ENCODE data around the gene CDA. TPM values are rescaled to one million over a fixed set of nuclear protein-coding genes. Genes with fewer than 3 reads are reported as not detected.

Gene CDA
- polyA plus RNA-seq, 1 donor from 2014 or later: 0.73 TPM

DNA sequence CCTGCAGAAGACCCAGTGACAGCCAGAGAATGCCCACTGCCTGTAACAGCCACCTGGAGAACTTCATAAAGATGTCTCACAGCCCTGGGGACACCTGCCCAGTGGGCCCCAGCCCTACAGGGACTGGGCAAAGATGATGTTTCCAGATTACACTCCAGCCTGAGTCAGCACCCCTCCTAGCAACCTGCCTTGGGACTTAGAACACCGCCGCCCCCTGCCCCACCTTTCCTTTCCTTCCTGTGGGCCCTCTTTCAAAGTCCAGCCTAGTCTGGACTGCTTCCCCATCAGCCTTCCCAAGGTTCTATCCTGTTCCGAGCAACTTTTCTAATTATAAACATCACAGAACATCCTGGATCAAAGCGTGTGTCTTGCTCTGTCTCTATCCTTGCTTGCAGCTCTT lies 29.7 kb downstream of the CDA start:
- Mint-ChIP-seq H3K27ac (no peak overlapping the region), H3K4me1 (peaks cover 0 to 4% (median 3%) of the 10 kb centered on the region in 3 donors), H3K36me3 (no peaks in the 10 kb centered on the region), H3K9me3 (no peaks in the 10 kb centered on the region), H3K4me3 (no peak overlapping the region), H3K27me3 (peaks cover 9% of the 10 kb centered on the region)

DNA sequence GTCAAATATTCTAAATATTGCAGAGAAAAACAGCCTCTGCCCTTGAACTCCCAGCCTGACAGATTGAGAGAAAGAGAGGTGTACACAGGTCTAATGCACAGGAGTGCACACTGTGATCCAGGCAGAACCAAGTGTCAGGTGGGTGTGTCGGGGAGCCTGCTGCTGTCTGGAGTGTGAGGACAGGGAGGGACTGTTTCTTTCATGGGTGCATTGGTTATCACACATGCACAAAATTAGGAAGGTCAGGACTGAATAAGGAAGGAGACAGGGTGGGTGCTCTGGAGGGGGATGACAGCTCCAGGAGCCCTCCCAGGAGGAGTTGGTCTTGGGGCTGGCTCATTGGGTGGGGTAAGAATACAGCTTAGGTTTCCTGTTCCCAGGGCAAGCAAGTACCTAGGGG lies 31.1 kb downstream of the CDA start:
- Mint-ChIP-seq H3K9me3 (no peaks in the 10 kb centered on the region), H3K36me3 (no peaks in the 10 kb centered on the region), H3K27ac (no peak overlapping the region), H3K4me3 (no peak overlapping the region), H3K27me3 (peaks cover 9% of the 10 kb centered on the region), H3K4me1 (peaks cover 0 to 4% (median 1%) of the 10 kb centered on the region in 3 donors)

DNA sequence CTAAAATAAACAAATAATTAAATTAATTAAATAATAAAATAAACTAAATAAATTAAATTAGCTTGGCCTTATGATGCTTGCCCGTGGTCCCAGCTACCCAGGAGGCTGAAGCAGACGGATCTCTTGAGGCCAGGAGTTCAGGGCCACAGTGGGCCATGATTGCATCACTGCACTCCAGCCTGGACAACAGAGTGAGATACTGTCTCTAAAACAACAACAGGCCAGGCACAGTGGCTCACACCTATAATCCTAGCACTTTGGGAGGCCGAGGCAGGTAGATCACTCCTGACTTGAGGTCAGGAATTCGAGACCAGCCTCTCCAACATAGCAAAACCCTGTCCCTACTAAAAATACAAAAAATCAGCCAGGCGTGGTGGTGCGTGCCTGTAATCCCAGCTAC lies 32.1 kb downstream of the CDA start:
- Mint-ChIP-seq H3K27me3 (peaks cover 7% of the 10 kb centered on the region), H3K27ac (no peak overlapping the region), H3K36me3 (no peaks in the 10 kb centered on the region), H3K4me1 (peaks cover 0 to 4% (median 1%) of the 10 kb centered on the region in 3 donors), H3K4me3 (no peak overlapping the region), H3K9me3 (no peaks in the 10 kb centered on the region)

DNA sequence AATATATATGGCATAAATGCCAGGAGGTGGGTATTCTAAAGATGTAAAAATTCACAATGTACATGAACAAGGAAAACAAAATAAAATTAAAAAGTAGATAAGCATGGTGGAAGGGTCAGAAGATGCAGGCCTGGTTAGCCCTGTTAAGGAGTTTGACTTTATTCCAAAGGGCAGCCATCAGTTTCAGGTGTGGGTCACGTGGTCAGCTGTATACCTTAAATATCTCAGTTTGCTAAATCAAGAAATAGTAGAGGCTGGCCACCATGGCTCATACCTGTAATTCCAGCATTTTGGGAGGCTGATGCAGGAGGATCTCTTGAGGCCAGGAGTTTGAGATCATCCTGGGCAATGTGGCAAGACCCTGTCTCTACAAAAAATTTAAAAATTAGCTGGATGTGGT lies 35.8 kb downstream of the CDA start:
- H3K4me3 Mint-ChIP-seq: no peak overlapping the region
- no peak overlapping the region for H3K27ac Mint-ChIP-seq
- H3K27me3 Mint-ChIP-seq: peaks cover 4% of the 10 kb centered on the region
- H3K9me3 Mint-ChIP-seq: peaks cover 1 to 4% (median 4%) of the 10 kb centered on the region in 3 donors
- H3K36me3 Mint-ChIP-seq: no peaks in the 10 kb centered on the region
- H3K4me1 Mint-ChIP-seq: peaks cover 0 to 1% (median 0%) of the 10 kb centered on the region in 3 donors

DNA sequence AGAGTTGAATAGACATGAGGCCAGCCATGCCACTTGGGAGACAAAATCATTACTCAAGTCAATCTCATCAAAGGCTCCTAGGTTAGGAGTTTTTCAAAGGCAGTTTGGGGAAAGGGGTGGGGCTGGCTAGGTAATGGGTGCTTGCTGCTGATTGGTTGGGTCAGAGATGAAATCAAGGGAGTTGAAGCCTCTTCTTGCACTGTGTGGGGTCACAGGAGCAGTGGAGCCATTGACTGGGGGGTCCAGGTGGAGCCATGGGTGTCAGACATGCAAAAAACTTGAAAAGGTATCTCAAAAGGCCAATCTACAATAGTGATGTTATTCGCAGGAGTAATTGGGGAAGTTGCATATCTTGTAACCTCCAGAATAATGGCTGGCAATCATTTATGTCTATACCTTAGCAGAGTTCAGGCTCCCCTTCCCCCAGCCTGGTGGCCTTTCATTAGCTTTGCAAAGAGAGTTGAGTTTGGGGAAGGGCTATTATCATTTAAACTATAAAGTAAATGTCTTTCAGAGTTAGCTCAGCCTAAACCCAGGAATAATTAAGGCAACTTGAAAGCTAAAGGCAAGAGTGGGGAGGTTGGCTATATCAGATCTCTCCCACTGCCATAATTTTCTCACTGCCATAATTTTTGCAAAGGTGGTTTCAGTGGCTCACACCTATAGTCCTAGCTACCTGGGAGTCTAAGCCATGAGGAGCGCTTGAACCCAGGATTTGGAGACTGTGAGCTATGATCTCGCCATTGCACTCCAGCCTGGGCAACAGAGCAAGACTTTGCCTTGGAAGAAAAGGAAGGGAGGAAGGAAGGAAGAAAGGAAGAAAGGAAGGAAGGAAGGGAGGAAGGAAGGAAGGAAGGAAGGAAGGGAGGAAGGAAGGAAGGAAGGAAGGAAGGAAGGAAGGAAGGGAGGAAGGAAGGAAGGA lies 36.5 kb downstream of the CDA start:
- H3K27me3 Mint-ChIP-seq: peaks cover 4% of the 10 kb centered on the region
- peaks cover 0 to 1% (median 0%) of the 10 kb centered on the region in 3 donors for H3K4me1 Mint-ChIP-seq
- H3K36me3 Mint-ChIP-seq: no peaks in the 10 kb centered on the region
- peaks cover 1 to 4% (median 4%) of the 10 kb centered on the region in 3 donors for H3K9me3 Mint-ChIP-seq
- no peak overlapping the region for H3K4me3 Mint-ChIP-seq
- no peak overlapping the region for H3K27ac Mint-ChIP-seq

DNA sequence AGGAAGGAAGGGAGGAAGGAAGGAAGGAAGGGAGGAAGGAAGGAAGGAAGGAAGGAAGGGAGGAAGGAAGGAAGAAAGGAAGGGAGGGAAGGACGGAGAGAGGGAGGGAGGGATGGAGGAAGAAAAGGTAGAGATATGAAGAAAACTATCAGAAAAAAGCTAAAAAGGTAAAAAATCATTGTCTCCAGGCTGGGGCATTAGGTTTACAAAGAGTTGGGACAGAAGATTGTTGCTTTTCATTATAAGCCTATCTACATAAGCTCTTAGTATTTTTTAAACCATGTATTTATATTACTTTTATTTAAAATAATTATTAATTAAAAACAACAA lies 37.2 kb downstream of the CDA start:
- Mint-ChIP-seq H3K4me1 (peaks cover 0 to 1% (median 0%) of the 10 kb centered on the region in 3 donors), H3K36me3 (no peaks in the 10 kb centered on the region), H3K9me3 (peaks cover 1 to 4% (median 4%) of the 10 kb centered on the region in 3 donors), H3K27me3 (peaks cover 2% of the 10 kb centered on the region), H3K4me3 (no peak overlapping the region), H3K27ac (no peak overlapping the region)

DNA sequence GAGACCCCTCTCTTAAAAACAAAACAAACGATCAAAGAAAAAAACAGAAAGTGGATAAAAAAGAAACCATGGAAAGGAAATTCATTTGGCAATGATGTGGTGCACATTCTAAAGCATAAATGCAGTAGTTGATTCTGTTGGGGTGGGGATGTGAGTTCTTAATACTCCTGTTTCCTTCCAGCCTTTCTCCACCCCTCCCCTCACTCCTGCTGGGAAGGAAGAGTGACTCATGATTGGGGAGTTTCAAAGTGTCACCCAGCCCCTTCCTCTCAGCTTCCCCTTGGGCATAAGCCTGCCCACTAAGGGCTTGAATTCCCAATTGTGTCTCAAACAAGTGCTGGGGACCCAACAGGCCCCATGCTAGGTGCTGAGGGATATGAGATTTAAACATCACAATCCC lies 37.6 kb downstream of the CDA start:
- H3K4me1 Mint-ChIP-seq: peaks cover 0 to 1% (median 0%) of the 10 kb centered on the region in 3 donors
- peaks cover 4% of the 10 kb centered on the region for H3K27me3 Mint-ChIP-seq
- H3K4me3 Mint-ChIP-seq: no peak overlapping the region

DNA sequence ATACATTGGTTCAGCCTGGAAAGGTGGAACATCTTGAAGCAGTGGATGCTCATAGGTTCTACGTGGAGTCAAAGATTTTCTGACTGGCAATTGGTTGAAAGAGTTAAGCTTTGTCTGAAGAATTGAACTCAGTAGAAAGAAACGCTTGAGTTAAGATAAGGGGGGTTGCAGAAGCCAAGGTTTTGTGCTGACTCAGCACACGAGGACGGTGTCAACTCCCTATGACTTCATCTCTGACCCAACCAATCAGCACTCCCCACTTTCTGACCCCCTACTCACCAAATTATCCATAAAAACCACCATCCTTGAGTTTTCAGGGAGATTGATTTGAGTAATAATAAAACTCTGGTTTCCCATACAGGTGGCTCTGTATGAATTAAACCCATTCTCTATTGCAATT lies 41.8 kb downstream of the CDA start:
- peaks cover 4% of the 10 kb centered on the region for H3K27me3 Mint-ChIP-seq
- peaks cover 7 to 9% (median 8%) of the 10 kb centered on the region in 3 donors for H3K4me1 Mint-ChIP-seq
- H3K4me3 Mint-ChIP-seq: peak overlapping the region in 2 of 4 donors; percentile 25 to 80
- H3K9me3 Mint-ChIP-seq: peaks cover 1 to 5% (median 4%) of the 10 kb centered on the region in 3 donors
- no peak overlapping the region for H3K27ac Mint-ChIP-seq
- H3K36me3 Mint-ChIP-seq: no peaks in the 10 kb centered on the region

More for the DNA sequence above, 37.6 kb downstream of the CDA start:
- Mint-ChIP-seq H3K36me3 (no peaks in the 10 kb centered on the region), H3K9me3 (peaks cover 1 to 4% (median 4%) of the 10 kb centered on the region in 3 donors), H3K27ac (no peak overlapping the region)

DNA sequence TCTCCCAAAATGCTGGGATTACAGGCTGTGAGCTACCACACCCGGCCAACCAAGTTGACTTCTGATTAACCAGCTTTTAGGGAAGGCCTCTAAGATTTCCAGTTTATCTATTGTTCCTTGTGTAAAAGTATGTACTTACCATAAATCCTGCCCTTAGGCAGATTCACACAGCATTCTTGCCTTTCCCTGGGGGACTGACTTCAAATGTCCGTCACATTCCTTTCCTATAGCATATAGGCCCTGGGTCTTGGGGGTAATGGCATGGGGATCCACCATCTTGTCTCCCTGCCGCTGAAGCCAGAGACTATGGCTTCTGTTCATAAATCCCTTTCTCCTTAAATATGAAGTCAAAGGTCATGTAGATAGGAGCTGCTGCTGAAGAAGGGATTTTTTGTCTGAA lies 43.5 kb downstream of the CDA start:
- Mint-ChIP-seq H3K9me3 (peaks cover 1 to 4% (median 1%) of the 10 kb centered on the region in 3 donors), H3K4me1 (peaks cover 7 to 9% (median 8%) of the 10 kb centered on the region in 3 donors), H3K27me3 (peaks cover 2% of the 10 kb centered on the region), H3K4me3 (peak overlapping the region; percentile 75 to 85 (median 80)), H3K27ac (peak overlapping the region in 2 of 3 donors; percentile 81 to 86), H3K36me3 (no peaks in the 10 kb centered on the region)

DNA sequence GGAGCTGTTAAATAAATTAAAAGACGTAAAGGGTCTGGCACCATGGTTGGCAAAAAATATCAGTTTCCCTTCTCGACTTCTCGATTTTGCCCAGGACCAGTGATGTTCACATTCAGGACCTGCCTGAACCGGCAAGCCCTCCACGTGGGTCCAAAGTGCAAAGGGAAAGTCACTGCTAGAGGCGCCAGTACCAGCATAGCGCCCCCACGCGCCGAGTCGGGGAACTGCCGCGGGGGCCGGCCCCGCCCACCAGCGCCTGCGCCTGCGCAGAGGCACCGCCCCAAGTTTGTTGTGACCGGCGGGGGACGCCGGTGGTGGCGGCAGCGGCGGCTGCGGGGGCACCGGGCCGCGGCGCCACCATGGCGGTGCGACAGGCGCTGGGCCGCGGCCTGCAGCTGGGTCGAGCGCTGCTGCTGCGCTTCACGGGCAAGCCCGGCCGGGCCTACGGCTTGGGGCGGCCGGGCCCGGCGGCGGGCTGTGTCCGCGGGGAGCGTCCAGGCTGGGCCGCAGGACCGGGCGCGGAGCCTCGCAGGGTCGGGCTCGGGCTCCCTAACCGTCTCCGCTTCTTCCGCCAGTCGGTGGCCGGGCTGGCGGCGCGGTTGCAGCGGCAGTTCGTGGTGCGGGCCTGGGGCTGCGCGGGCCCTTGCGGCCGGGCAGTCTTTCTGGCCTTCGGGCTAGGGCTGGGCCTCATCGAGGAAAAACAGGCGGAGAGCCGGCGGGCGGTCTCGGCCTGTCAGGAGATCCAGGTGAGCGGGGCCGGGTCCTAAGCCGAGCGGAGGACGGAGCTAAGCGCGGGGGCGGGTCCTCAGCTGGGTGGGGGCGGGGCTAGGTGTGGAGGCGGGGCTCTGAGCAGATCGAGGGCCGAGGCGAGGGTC lies 44.5 kb downstream of the CDA start, which contains the start of gene PINK1:
Gene PINK1 (plus strand): TSS at position 269 of the 875 bp plus-strand sequence. CDS start 91 bp downstream, at position 360.
- H3K27me3 Mint-ChIP-seq: peaks cover 2% of the 10 kb centered on the region
- H3K4me3 Mint-ChIP-seq: peak within 1 kb of the TSS; percentile 85 to 95 (median 92)
- peaks cover 1 to 4% (median 1%) of the 10 kb centered on the region in 3 donors for H3K9me3 Mint-ChIP-seq
- H3K27ac Mint-ChIP-seq: peak within 1 kb of the TSS; percentile 79 to 86 (median 81)
- peaks cover 7 to 9% (median 8%) of the 10 kb centered on the region in 3 donors for H3K4me1 Mint-ChIP-seq
- H3K36me3 Mint-ChIP-seq: no peaks in the 10 kb centered on the region

DNA sequence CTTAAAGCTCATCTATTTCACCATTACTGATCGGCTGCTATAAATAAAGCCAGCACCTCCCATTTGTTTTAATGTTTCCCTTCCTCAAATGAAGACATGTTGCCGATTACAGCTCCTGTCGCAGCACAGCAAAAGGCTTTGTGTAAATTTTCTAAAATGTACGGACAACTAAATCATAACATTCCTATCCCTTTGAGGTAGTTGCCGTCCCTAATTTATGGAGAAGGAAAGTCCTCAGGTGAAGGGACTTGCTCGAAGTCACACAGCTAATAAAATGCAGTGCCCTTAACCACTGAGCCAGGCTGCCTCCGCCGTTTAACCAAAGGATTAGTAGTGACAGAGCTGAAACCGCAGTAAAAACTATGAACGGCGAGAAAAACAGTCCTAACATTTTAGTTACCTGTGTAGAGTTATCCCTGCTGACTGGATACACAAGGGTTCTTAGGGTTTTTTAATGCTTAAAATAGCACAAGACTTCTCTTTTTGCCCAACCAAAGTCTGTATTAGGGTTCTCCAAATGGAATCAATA lies 45.2 kb downstream of the CDA start:
- H3K9me3 Mint-ChIP-seq: peaks cover 0 to 2% (median 1%) of the 10 kb centered on the region in 3 donors
- H3K27ac Mint-ChIP-seq: peak overlapping the region; percentile 44 to 83 (median 79)
- no peaks in the 10 kb centered on the region for H3K36me3 Mint-ChIP-seq
- H3K4me3 Mint-ChIP-seq: peak overlapping the region; percentile 85 to 95 (median 92)
- peaks cover 2% of the 10 kb centered on the region for H3K27me3 Mint-ChIP-seq
- peaks cover 7 to 9% (median 8%) of the 10 kb centered on the region in 3 donors for H3K4me1 Mint-ChIP-seq

DNA sequence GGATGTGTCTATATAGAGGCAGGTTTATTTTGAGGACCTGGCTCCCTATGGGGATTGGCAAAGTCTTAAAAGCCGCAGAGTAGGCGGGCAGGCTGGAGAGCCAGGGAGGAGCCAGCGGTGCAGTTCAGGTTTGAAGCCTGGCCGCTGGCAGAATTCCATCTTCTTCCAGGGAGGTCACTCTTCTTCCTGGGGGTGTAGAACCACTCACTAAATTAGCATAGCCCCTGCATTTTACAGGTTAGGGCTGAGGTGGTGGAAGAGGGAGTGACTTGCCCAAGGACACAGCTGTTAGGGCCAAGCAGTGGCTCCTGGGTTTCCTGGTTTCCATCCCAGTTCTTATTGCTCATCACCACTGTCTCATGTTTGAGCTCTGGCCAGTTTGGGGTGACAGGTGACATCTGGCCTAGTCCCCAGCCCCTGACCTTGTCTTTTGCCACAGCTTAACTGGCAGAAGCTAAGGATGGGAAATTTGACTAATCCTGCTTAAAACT lies 45.7 kb downstream of the CDA start:
- H3K27me3 Mint-ChIP-seq: peaks cover 2% of the 10 kb centered on the region
- no peaks in the 10 kb centered on the region for H3K36me3 Mint-ChIP-seq
- peak overlapping the region; percentile 85 to 95 (median 92) for H3K4me3 Mint-ChIP-seq
- peaks cover 0 to 1% (median 0%) of the 10 kb centered on the region in 3 donors for H3K9me3 Mint-ChIP-seq
- peak overlapping the region in 2 of 3 donors; percentile 23 to 79 for H3K27ac Mint-ChIP-seq
- peaks cover 7 to 9% (median 8%) of the 10 kb centered on the region in 3 donors for H3K4me1 Mint-ChIP-seq

DNA sequence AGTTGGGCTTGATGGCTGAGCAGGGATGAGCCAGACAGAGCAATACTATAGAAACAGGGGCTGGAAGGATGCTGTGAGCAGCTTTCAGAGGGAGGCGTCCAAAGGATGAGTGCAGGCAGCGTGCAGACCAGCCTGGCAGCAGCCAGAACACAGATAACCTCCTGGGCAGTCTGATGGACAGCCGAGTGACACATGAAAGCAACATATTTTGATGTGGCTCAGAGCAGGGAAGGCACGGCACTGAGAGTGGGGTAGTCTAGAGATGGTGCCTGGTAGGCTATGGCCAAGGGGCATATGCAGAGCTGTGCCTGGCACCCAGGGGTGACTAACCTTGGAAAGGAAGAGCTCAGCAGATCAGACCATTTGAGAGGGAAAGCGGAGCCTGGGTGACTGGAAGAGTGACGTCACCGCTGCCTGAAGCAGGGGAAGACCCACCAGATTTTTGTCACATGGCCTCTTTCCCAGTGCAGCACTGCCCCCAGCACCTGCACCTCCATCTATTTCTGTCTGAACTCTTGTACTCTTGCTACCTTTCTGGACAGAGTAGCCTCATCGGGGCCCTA lies 48.0 kb downstream of the CDA start:
- H3K9me3 Mint-ChIP-seq: peaks cover 0 to 1% (median 0%) of the 10 kb centered on the region in 3 donors
- peaks cover 8 to 11% (median 10%) of the 10 kb centered on the region in 3 donors for H3K4me1 Mint-ChIP-seq
- no peak overlapping the region for H3K4me3 Mint-ChIP-seq
- H3K27ac Mint-ChIP-seq: no peak overlapping the region
- no peaks in the 10 kb centered on the region for H3K27me3 Mint-ChIP-seq
- peaks cover 2% of the 10 kb centered on the region for H3K36me3 Mint-ChIP-seq

DNA sequence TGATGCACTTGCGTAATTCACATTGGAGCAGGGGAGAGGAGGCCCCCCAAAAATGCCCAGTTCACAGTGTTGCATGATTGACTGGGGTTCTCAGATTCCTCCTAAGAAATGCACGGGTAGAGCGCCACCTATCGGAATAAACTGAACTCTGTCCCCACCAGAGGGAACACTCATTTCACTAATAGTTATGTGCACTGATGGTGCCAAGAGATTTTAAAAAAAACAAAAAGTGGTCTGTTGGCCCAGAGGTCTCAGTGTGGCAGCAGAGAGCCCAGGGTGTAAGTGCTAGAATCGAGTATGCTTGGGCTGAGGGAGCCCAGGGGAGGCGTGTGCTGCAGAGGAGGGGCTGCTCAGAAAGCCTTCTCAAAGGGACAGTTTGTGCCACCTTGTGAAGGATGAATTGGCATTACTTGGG lies 51.3 kb downstream of the CDA start:
- H3K36me3 Mint-ChIP-seq: peaks cover 3% of the 10 kb centered on the region
- no peaks in the 10 kb centered on the region for H3K27me3 Mint-ChIP-seq
- no peak overlapping the region for H3K4me3 Mint-ChIP-seq
- H3K27ac Mint-ChIP-seq: peak overlapping the region; percentile 33 to 80 (median 64)
- peaks cover 0 to 3% (median 3%) of the 10 kb centered on the region in 3 donors for H3K4me1 Mint-ChIP-seq
- H3K9me3 Mint-ChIP-seq: no peaks in the 10 kb centered on the region

All from IgD-negative memory B cell (primary cell).